ENCODE results near the gene DBR1. TPM values are rescaled to one million over a fixed set of nuclear protein-coding genes. Genes with fewer than 3 reads are reported as not detected.

Gene DBR1
- total RNA-seq, 2 donors from 2014 or later, result 10.5 to 18.7 TPM

DNA sequence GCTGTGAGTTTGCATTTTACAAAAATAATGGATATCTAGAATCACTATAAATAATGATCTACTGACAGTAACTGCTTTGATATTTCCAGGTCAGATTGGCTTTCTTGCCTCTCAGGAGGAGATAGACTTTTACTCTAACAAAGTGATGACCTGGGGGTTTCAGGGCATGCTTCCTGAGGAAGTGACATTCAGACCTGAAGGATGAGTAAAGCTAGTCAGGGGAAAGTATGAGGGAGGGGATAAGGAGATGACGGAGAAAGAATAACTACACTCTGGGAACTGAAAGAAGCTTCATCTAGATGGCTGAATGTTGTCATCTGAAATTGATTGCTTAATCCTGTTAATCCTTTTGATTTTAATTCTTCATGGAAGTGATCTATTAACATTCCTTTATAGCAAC, 44.5 kb upstream of the DBR1 start:
- intact Hi-C loops (cut with DNase I), result no loop called here
- TF ChIP-seq, protein P1, sequence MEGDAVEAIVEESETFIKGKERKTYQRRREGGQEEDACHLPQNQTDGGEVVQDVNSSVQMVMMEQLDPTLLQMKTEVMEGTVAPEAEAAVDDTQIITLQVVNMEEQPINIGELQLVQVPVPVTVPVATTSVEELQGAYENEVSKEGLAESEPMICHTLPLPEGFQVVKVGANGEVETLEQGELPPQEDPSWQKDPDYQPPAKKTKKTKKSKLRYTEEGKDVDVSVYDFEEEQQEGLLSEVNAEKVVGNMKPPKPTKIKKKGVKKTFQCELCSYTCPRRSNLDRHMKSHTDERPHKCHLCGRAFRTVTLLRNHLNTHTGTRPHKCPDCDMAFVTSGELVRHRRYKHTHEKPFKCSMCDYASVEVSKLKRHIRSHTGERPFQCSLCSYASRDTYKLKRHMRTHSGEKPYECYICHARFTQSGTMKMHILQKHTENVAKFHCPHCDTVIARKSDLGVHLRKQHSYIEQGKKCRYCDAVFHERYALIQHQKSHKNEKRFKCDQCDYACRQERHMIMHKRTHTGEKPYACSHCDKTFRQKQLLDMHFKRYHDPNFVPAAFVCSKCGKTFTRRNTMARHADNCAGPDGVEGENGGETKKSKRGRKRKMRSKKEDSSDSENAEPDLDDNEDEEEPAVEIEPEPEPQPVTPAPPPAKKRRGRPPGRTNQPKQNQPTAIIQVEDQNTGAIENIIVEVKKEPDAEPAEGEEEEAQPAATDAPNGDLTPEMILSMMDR (IDR thresholded peaks at IDR 0.05), result no peak
- H3K36me3 ChIP-seq, result peaks cover 9% of the 10 kb centered on the region
- H3K27me3 ChIP-seq, result no peaks in the 10 kb centered on the region
- no peak overlapping the region for H3K4me3 ChIP-seq
- no peak overlapping the region for H3K27ac ChIP-seq
- no peaks in the 10 kb centered on the region for H3K4me1 ChIP-seq
- H3K9me3 ChIP-seq, result no peaks in the 10 kb centered on the region
- no peak for DNase-seq
- no peak overlapping the region for H3K9ac ChIP-seq (ENCODE audit: low read depth in 2 of 2, low read length in 2 of 2)

DNA sequence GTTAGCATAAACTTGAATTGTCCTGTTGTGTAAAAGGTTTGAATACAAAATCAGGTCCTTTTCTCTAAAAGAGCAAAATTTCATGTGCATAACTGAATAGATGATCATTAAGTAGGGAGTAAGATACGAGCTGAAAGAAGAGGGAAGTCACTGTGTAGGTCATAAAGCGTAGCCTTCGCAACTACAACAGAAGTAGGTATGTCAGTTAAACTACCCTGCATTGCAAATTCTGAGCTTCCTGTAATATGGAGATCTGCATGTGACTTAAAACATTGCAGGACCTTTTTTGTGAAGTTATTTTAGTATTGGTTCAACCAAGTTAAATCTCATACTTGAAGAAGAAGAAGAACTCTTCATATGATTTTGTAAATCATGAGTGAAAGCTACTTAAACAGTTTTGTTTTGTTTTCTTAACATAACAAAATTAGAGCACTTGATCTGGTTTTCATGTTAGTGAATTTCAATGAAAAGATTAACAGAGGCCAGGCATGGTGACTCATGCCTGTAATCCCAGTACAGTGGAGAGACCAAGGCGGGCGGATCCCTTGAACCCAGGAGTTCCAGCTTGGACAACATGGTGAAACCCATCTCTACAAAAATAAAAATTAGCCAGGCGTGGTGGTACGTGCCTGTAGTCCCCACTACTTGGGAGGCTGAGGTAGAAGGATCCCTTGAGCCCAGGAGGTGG, 38.8 kb upstream of the DBR1 start:
- H3K27ac ChIP-seq, result no peak overlapping the region
- H3K27me3 ChIP-seq, result no peaks in the 10 kb centered on the region
- no peaks in the 10 kb centered on the region for H3K9me3 ChIP-seq
- H3K4me3 ChIP-seq, result no peak overlapping the region
- no peak for DNase-seq
- no peaks in the 10 kb centered on the region for H3K36me3 ChIP-seq
- intact Hi-C loops (cut with DNase I), result no loop called here
- H3K4me1 ChIP-seq, result no peaks in the 10 kb centered on the region
- no peak overlapping the region for H3K9ac ChIP-seq (ENCODE audit: low read depth in 2 of 2, low read length in 2 of 2)
- TF ChIP-seq, protein P1 (IDR thresholded peaks at IDR 0.05), result no peak

DNA sequence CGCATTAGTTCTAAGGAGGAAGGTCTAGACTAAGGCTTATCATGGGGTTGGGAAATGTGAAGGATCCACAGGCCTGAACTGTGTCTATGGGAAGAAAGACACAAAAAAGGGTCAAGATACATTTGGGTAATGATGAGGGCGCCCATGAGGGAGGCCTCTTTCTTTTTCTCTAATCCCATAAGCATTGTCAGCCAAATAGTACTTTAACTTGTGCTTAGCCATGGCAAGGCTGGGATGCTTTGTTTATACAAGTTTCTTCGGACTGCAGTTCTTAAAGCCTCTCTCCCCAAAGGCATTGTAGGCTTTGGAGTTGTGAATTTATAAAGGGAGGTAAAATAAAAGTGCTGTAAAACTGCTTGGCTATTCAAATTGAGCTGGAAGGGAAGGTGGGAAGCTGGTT, 35.8 kb upstream of the DBR1 start:
- no peak for DNase-seq
- H3K9ac ChIP-seq (ENCODE audit: low read depth in 2 of 2, low read length in 2 of 2), result no peak overlapping the region

DNA sequence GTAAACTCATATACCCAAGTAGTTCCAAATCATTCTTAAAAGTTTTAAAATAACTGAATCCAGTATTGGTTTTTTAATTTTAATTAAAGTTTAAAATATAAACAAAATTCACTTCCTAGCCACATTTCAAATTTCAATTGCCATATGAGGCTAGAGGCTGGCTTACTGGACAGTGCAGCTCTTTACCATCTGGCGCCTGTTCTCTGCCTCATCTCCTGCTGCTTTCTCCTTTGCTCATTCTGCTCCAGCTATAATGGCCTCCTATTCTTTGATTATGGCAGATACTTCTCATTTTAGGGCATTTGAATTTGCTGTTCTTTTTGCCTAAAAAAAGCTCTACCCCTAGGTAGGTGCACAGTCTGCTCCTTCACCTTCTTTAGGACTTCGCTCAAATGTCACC, 31.5 kb upstream of the DBR1 start:
- Histone ChIP-seq H3K4me3 (no peak overlapping the region), H3K36me3 (no peaks in the 10 kb centered on the region), H3K27me3 (no peaks in the 10 kb centered on the region), H3K4me1 (no peaks in the 10 kb centered on the region), H3K27ac (no peak overlapping the region), H3K9me3 (no peaks in the 10 kb centered on the region), H3K9ac (ENCODE audit: low read depth in 2 of 2, low read length in 2 of 2) (no peak overlapping the region)
- DNase-seq, result no peak
- intact Hi-C loops (cut with DNase I), result no loop called here
- TF ChIP-seq, protein P1 (IDR thresholded peaks at IDR 0.05), result no peak

More for the DNA sequence above, 35.8 kb upstream of the DBR1 start:
- intact Hi-C loops (cut with DNase I), result no loop called here
- Histone ChIP-seq H3K27me3 (no peaks in the 10 kb centered on the region), H3K27ac (no peak overlapping the region), H3K4me3 (no peak overlapping the region), H3K9me3 (no peaks in the 10 kb centered on the region), H3K36me3 (no peaks in the 10 kb centered on the region), H3K4me1 (no peaks in the 10 kb centered on the region)
- TF ChIP-seq, protein P1 (IDR thresholded peaks at IDR 0.05), result no peak

DNA sequence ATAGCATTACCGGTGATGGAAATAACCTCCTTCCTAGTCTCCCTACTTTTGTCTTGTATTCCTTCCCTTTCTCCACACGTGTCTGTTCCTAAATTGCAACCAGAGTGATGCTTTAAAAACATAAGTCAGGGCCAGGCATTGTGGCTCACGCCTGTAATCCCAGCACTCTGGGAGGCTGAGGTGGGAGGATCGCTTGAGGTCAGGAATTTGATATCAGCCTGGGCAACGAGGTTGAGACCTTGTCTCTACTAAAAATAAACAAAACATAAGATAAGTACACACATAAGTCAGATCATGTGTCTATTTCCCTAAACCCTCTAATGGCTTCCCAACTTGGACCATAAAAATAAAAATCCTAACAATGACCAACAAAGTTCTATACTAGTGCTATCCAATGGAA, 30.8 kb upstream of the DBR1 start:
- Histone ChIP-seq H3K4me3 (no peak overlapping the region), H3K36me3 (no peaks in the 10 kb centered on the region), H3K27me3 (no peaks in the 10 kb centered on the region), H3K9ac (ENCODE audit: low read depth in 2 of 2, low read length in 2 of 2) (no peak overlapping the region), H3K9me3 (no peaks in the 10 kb centered on the region), H3K4me1 (no peaks in the 10 kb centered on the region), H3K27ac (no peak overlapping the region)
- no peak for DNase-seq
- TF ChIP-seq, protein P1 (IDR thresholded peaks at IDR 0.05), result no peak
- intact Hi-C loops (cut with DNase I), result no loop called here
